GM18907 (cell line): ENCODE results near the gene CFAP20DC.
"Not testable (repeated sequence)": the region's sequence is repeated elsewhere in the genome, so short reads cannot be mapped to it uniquely, and the experiment has no call there.

Source experiments
- ATAC-seq: cut with Tn5 transposase; IDR thresholded peaks from one replicate; pipeline ENCODE4 v1.9.1; 2021; ENCODE audit warnings: mild to moderate bottlenecking, moderate library complexity; ENCODE audit not compliant: unreplicated experiment

The CFAP20DC gene

DNA sequence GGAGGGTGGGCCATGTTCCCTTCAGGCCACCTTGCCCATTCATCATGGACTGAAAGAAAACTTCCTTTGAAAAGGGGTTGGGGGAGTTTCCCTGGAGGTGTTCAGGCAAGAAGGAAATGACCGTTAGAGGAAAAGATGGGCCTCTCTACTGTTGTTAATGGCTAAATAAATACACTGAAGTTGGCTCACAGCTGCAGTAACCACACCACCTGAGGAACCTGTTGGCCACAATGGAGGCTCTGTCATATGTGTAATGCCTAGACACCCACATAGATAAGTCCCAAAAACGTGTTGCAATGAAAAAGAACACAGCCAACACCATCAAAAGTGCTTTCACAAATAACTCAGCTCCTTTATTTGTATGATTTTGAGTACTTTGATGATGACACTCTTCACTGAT, 345.1 kb downstream of the CFAP20DC start:
- peak; percentile 54 for ATAC-seq

DNA sequence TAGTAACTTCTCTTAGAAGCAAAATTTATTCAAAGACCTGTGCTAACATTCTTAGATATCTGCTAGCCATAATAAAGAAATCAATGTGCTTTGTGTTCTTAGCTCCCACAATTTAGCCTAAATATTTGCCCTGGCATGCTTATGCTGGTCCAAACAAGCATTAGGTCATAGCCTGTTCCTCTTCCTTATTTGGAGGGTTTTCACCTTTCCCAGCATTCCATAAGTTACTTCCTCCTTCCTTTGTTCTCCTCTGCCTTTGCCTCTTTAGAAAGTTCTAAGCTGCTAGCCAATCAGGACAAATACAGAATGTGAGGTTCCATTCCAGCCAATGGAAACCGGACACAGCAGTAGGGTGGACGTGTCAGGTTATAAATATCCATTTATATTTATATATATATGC, 345.5 kb downstream of the CFAP20DC start:
- ATAC-seq = not testable (repeated sequence)

DNA sequence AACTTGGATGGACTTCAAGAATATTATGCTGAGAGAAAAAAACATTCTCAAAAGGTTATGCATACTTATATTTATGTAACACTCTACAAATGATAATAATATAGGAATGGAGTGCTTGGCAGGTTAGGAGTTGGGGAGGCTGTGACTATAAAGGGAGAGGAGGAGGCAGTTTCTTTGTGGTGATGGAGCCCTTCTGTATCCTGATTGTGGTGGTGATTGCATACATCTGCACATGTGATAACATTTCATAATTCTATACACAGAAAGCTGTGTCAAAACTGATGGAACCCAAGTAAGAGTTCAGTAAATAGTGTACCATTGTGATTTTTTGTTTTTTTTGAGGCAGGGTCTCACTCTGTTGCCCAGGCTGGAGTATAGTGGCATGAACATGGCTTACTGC, 351.6 kb downstream of the CFAP20DC start:
- ATAC-seq = no peak

DNA sequence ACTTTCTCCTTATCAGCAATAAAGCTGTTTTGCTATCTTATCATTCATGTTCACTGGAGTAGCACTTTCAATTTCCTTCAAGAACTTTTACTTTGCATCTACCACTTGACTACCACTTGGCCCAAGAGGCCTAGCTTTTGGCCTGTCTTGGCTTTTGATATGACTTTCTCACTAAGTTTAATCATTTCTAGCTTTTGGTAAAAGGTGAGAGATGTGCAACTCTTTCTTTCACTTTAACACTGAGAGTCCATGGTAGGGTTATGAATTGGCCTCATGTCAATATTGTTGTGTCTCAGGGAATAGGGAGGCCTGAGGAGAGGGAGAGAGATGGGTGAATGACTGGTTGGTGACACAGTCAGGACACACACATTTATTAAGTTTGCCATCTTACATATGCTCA, 352.3 kb downstream of the CFAP20DC start:
- ATAC-seq = peak; percentile 68

DNA sequence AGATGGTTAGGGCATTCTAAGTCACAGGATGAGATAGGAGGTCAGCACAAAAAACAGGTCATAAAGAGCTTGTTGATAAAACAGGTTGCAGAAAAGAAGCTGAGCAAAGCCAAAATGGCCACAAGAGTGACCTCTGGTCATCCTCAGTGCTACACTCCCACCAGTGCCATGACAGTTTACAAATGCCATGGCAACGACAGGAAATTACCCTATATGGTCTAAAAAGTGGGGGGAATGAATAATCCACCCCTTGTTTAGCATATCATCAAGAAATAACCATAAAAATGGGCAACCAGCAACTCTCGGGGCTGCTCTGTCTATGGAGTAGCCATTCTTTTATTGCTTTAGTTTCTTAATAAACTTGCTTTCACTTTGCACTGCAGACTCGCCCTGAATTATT, 353.0 kb downstream of the CFAP20DC start:
- ATAC-seq = not testable (repeated sequence)

DNA sequence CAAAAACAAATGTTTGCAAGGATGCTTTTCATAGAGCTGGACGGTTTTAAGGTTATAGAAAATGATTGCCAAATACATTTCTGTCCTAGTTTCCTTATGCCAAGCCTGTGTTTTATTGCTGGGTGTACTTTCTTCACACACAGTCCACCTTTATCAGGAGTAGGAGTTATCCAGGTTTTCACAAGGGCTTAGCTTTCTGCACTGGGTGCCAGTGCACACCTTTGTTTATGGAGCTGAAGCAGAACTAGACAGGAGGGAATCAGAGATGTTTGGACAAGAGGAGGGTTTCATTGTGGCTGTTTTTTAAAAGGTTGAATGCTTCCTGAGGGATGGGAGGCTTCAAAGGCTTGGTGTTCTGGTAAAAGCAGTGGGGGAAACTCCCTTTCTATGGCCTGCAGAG, 353.7 kb downstream of the CFAP20DC start:
- no peak for ATAC-seq

DNA sequence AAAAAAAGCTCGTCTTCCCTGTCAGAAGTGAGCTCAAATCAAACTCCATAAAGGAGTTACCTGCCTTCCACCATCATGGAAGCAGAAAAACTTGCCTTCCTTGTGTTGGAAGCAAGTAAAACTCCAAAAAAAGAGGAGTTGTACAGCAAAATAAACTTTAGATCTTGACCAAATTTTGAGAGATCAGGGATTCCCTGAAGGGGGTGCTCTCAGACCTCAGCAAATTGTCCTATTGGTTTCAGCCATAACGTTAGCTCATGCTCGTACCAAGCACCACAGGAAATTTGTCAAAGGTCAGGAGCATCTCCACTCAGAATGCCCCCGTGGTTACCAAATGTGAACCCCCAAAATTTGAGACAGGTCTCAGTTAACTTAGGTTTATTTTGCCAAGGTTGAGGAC, 354.5 kb downstream of the CFAP20DC start:
- not testable (repeated sequence) for ATAC-seq

DNA sequence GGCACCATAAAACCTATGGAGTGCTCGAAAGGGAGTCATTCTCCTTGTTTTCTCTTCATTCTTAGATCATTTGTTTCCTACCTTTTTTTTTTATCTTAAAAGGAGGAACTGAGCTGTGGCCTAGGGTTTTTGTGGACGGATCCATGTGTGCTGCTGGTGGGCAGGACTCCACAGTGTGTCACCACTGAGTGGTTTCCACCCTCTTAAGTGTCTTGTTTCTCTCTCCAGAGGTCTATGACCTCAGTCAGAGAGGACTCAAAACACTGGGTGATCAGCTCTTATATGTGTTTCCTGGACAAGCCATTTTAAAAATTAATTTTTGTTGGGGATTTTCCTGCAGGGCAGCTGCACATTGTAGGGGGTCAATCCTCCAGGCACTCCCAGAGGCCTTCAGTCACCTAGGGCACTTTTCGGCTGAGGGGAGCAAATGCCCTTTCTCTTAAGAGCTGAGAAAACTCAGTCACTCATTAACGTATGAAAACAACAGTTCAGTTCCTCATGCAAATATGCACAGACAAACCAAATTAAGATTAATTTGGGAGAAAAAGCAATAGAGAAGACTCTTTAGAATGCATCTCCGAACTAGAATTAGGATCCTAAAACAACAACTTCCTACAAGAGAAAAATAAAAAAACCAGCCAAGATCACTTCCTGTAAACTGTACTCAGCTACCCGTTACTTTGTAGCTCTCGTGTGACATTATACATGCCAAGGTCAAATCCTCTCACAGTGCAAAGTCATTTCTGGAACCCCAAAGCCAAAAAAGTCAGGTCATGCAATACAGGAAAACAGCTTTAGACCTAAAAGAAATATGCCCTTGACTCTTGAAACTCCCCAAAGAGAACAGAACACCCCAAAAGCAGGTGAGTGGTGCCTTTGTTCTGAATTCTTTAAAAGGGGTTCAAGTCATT, 355.6 kb downstream of the CFAP20DC start:
- ATAC-seq = peak; percentile 83

DNA sequence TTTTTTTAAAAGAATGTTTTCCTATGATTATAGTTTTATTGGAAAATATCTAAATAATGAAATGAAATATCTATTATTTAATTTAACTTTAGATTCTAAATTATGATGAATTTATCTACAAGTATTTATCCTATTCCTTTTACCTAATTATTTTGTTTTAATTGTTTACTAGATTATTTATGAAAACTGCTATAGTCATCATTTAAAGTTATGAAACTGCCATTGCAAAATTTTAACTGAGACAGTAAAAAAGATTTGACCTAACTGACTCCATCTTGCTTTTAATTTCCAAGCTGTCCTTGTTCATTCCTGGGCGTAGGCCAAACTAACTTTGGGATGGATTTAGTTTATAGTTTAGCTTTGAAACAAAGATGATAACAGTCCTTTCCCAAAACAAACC, 357.3 kb downstream of the CFAP20DC start:
- no peak for ATAC-seq
